GM18498 (cell line): ENCODE data around the gene CCDC7.
A peak's percentile ranks its signal among the peaks of the same experiment; 100 is the strongest.
"Not testable (repeated sequence)": the region's sequence is repeated elsewhere in the genome, so short reads cannot be mapped to it uniquely, and the experiment has no call there.

Experiments used
- ATAC-seq: cut with Tn5 transposase; IDR thresholded peaks from one replicate; pipeline ENCODE4 v1.9.1; 2021; ENCODE audit warnings: mild to moderate bottlenecking, moderate library complexity; ENCODE audit not compliant: unreplicated experiment

Gene CCDC7

DNA sequence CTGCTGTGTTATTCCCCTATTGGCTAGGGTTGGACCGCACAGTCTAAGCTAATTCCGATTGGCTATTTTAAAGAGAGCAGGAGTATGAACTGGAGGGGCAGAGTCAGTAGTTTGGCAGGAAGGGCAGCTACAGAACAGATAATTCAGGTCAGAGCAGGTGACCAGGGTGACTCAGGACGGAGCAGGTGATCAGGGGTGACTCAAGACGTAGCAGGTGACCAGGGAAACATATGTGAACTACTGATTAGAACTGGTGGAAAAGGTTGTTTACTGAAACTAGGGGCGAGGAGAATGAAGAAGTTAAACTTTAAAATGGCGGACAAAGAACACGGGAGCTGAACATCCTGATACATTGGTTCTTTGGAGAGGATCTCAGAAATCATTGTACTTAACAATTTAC lies 102.3 kb downstream of the CCDC7 start:
- ATAC-seq: no peak

DNA sequence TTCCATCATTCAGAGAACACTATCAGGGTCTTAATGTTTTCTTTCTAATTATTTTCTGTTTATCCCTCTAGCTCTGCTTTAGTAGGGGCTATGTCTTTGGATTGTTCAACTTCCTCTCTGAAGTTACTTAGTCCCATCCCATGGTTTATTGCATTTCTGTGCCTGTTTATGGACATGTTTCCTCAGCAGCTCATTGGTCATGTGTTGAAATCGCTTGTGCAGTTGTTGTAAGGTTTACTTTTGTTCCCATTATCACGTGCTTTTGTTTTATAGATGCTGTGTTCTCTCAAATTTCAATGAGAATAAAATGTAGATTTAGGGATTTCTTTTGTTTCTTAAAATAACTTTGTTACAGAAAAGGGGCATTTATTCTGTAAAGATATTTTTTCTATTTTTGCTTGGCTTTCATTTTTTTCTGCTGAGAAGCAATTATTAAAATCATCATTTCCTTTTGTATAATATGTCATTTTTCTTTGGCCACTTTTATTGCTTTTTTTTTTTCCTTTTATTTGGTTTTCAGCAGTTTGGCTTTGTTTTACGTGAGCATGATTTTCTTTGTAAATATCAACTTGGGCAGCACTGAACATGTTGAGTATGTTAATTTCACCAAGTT lies 110.9 kb downstream of the CCDC7 start:
- no peak for ATAC-seq

DNA sequence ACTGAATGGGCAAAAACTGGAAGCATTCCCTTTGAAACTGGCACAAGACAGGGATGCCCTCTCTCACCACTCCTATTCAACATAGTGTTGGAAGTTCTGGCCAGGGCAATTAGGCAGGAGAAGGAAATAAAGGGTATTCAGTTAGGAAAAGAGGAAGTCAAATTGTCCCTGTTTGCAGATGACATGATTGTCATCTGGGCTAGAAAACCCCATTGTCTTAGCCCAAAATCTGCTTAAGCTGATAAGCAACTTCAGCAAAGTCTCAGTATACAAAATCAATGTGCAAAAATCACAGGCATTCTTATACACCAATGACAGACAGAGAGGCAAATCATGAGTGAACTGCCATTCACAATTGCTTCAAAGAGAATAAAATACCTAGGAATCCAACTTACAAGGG lies 116.8 kb downstream of the CCDC7 start:
- ATAC-seq: not testable (repeated sequence)

DNA sequence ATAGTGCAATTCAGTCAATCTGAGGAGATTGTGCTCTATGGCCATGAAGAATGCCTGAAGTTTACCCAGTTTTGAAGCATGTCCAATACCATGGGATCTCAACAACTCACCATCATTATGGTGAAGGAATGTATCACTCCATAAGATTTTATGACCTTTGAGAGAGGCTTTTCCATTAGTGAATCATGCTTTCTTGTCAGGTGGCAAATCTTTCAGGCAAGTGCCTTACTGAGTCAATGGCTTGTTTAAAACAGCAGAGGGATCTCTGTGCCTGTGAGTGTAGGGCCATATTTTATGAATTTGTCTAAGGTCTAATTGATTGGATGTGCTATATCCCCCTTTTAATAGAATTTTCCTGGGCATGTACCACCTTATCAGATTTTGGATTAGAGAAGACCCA lies 131.5 kb downstream of the CCDC7 start:
- ATAC-seq: no peak

DNA sequence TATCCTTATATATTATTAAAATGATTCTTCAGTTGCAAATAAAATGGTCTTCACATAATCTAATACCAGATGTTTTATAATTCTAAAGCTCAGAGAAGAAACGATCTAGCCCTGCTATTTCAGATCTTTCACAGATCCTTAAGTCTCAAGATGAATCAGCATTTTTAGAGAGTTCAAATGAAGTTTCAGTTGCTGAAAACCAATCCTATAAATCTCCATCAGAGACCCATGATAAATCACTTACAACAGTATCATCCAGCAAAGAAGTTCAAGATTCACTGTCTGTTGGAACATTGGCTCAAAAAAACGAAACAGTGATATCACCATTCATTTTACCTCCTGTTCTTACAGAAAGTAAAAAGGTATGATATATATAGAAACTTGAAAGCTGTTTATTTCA lies 137.0 kb downstream of the CCDC7 start:
- no peak for ATAC-seq

DNA sequence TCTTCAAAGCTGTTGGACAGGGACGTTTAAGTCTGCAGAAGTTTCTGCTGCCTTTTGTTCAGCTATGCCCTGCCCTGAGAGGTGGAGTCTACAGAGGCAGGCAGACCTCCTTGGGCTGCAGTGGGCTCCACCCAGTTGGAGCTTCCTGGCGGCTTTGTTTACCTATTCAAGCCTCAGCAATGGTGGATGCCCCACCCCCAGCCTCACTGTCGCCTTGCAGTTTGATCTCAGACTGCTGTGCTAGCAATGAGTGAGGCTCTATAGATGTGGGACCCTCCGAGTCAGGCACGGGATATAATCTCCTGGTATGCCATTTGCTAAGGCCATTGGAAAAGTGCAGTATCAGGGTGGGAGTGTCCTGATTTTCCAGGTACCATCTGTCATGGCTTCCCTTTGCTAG lies 152.1 kb downstream of the CCDC7 start:
- ATAC-seq: not testable (repeated sequence)

DNA sequence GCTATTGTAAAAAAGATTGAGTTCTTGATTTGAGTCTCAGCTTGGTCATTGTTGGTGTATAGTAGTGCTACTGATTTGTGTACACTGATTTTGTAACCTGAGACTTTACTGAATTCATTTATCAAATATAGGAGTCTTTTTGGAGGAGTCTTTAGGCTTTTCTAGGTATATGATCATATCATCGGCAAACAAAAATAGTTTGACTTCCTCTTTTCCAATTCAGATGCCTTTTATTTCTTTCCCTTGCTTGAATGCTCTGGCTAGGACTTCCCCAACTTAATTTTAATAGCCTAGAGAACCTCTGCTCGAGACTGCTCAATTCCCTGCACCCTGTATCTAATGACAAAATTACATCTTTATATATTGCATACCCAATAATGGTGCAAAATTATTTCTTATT lies 154.4 kb downstream of the CCDC7 start:
- ATAC-seq: no peak

DNA sequence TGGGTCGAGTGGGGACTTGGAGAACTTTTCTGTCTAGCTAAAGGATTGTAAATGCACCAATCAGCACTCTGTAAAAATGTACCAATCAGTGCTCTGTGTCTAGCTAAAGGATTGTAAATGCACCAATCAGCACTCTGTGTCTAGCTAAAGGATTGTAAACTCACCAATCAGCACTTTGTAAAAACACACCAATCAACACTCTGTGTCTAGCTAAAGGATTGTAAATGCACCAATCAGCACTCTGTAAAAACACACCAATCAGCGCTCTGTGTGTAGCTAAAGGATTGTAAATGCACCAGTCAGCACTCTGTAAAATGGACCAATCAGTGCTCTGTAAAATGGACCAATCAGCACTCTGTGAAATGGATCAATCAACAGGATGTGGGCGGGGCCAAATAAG lies 155.6 kb downstream of the CCDC7 start:
- not testable (repeated sequence) for ATAC-seq

DNA sequence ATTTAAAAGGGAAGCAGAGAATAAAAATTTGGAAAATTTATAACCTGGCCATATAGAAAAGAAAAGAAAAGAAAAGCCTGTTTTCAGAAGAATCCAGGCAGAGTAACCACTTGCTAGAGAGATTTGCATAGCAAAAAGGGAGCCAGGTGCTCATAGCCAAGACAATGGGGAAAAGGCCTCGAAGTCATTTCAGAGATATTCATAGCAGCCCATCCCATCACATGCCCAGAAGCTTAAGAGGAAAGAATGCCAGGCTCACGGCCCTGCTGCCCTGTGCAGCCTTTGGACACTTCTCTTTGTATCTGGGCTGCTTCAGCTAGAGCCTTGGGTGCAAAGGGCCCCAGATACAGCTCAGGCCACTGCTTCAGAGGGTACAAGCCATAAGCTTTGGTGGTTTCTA lies 159.8 kb downstream of the CCDC7 start:
- no peak for ATAC-seq

DNA sequence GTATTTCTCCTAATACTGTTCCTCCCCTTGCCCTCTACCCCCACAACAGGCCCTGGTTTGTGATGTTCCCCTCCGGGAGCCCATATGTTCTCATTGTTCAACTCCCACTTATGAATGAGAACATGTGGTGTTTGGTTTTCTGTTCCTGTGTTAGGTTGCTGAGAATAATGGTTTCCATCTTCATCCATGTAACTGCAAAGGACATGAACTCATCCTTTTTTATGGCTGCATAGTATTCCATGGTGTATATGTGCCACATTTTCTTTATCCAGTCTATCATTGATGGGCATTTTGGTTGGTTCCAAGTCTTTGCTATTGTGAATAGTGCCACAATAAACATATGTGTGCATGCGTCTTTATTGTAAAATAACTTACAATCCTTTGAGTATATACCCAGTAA lies 164.6 kb downstream of the CCDC7 start:
- ATAC-seq: not testable (repeated sequence)

DNA sequence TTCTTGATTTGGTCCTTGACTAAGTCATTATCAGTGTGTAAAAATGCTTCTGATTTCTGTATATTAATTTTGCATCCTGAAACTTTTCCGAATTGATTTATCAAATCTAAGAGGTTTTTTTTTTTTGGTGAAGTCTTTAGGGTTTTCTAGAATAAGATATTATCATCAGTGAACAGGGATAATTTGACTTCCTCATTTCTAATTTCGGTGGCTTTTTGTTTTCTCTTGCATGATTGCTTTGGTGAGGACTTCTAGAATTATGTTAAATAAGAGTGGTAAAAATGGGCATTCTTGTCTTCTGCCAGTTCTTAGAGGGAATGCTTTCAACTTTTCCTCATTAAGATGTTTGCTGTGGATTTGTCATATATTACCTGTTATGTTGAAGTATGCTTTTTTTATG lies 170.5 kb downstream of the CCDC7 start:
- no peak for ATAC-seq

DNA sequence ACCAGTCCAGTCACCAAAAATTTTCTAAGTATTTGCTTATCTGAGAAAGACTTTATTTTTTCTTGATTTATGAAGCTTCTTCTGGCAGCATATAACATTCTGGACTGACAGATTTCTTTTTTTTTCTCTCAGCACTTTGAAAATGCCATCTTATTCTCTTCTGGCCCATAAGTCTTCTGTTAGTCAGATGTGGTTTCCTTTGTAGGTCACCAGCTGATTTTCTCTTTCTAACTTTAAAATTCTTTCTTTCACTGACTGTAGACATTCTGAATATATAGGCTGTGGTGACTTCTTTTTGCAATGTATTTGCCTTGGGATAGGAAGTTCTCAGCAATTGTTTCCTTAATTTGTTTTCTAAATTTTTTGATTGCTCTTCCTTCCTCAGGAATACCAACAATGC lies 172.5 kb downstream of the CCDC7 start:
- no peak for ATAC-seq

DNA sequence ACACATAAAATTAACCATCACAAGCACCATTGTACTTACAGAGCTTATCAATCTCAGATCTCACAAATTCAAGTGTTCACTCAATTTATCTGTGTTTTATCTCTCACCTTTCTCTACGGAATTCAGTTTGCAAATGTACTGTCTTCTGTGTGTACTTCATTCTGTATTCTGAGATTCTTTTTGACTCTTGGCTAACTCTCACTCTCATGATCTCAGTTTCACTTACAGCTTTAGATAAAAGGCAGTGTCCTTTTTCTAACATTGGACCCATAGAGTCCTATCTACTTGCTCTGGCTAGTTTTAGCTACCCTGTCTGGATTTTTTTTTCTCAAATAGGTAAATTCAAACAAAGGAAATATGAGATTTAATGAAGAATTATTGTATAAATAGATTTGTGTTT lies 176.0 kb downstream of the CCDC7 start:
- no peak for ATAC-seq

DNA sequence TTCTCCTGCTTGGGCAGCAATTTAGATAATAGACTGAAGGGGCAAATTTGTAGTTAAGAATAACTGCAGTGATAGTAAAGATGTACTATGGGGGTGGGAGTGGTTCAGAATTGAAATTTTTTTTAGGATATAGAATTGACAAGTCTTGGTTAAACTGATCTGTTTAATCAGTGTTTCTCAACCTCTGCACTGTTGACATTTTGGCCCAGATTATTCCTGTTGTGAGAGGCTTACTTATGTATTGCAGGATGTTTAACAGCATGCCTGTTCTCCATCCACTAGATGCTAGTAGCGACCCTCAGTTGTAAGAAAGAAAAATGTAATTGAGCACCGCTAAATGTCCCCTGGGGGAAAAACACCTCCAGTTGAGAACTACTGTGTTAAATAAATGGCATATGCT lies 176.5 kb downstream of the CCDC7 start:
- no peak for ATAC-seq

DNA sequence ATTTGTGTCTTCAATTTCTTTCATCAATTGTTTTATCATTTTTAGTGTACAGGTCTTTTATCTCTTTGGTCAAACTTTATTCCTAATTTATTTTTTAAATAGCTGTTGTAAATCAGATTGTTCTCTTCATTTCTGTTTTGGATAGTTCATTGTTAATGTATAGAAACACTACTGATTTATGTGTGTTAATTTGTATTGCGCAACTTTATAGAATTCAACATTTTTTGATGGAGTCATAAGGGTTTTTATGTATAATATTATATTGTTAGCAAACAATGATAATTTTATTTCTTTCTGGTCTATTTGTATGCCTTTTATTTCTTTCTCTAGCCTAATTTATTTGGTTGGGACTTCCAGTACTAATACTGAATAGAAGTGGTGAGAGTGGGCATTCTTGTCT lies 181.2 kb downstream of the CCDC7 start:
- ATAC-seq: no peak

DNA sequence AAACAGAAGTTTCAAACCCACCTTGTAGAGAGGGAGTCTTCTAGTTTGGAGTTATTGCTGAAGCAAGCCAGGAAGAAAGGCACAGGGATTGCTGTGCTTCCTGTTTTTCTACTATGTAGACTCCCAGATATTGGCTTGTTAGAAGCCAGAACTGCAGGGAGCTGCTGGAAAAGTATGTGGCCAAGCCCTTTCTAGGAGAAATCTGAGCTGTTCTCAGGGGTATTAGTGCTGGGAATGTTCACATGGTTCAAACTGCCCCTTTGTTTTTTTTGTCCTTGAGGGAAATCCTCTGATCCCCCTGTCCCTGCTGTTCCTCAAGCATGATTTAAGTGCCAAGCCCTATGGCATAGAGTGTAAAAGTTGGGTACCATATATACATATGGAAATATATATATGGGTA lies 184.0 kb downstream of the CCDC7 start:
- no peak for ATAC-seq

DNA sequence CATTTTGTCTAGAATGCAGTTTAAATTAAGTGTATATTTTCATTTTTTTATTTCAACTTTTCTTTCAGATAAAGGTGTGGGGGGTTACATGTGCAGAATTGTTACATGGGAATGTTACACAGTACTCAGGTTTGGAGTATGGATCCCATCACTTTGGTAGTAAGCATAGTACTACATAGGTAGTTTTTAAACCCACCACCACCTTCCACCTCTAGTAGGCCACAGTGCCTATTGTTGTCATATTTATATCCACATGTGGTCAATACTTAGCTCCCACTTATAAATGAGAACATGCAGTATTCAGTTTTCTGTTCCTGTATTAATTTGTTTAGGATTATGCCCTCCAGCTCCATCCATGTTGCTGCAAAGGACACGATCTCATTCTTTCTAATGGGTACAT lies 200.6 kb downstream of the CCDC7 start:
- ATAC-seq: no peak

DNA sequence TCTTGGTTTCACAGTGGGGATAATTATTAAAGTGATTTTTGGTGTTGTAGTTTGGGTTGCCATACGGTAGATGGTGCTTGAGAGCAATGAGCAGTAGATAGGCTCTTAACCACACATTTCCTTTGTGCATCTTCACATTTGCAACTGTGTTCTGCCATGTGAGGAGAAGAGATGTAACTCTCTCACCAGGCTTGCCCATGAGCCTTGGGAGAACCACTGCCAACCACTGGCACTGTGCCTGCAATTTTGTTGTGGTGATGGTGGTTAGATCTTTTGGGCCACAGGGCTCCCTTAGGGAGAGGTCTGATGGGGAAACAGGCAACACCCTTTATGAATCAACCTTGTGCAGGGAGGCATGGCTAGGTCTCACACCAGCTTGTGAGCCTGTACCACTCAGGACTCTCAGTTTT lies 204.3 kb downstream of the CCDC7 start:
- peak; percentile 67 for ATAC-seq

DNA sequence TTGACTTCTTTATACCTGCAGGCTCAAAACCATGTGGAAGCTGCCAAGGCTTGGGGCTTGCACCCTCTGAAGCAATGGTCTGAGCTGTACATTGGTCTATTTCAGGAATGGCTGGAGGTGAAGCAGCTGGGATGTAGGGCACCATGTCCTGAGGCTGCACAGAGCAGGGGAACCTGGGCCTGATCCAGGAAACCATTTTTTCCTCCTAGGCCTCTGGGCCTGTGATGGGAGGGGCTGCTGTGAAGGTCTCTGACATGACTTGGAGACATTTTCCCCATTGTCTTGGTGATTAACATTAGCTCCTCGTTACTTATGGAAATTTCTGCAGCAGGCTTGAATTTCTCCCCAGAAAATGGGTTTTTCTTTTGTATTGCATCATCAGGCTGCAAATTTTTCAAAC lies 211.5 kb downstream of the CCDC7 start:
- ATAC-seq: not testable (repeated sequence)

DNA sequence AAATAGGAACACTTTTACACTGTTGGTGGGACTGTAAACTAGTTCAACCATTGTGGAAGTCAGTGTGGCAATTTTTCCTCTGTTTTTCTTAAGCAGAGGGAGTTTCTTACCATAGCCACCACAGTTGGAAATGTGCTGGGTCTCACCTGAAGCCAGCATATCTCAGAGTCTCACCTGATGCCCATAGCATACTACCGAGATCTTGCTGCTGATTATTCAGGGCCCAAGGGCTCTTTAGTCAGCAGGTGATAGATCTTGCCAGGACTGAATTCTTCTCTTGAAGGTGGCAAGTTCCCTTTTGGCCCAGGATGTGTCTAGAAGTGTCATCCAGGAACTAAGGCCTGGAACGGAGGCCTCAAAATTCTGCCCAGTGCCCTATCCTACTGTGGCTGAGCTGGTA lies 215.4 kb downstream of the CCDC7 start:
- ATAC-seq: no peak

DNA sequence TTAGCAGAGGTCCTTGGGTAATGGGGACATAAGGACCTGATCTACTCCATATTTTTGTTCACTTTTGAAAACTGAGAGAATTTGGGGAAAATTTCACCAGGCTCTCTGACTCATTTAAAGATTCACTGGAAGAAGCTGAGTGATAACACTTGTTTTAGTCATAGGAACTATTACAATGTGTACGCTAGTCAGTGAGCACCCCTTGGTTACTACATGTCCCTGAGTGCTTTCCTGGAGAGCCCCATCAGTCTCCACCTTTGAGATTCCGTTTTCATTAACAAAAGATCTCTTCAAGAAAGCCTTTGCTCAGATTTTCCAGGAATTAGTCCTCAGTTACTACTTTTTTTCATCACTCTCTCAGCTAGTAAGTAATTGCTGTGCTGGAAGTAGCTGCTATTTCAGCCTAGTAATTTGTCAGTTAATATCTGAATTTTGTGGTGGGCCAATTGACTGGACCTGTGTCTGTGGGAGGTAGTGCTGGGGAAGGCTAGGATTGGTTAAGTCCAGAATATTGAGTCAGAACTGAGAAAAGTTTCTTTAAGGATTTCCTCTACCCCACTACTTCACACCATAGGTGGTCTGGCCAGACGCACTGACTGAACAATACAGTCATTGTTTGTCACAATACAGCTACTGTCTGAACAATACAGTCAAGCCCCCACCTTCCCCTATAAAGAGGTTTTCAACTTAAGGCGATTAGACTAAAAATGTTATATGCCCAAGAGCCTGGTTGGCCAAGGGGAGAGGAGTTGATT lies 235.0 kb downstream of the CCDC7 start:
- ATAC-seq: no peak

DNA sequence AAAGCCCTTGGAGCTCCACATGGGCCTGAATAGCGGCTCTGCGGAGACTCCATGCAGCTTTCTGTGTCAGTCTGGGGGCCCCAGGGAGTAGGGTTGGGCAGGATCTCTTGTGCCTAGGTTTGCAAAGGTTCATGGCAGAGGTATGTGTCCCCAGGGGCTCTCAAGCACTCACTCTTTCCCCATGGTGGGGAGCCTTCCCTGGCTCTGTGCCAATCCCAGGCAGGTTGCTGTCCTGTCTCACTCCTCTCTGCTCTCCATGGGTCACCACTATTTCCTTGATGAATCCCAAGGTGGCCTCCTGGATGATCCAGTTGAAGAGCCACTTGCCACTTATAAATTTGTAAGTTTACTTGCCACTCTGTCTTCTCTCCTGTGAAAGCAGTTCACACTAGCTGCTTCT lies 238.4 kb downstream of the CCDC7 start:
- ATAC-seq: no peak

DNA sequence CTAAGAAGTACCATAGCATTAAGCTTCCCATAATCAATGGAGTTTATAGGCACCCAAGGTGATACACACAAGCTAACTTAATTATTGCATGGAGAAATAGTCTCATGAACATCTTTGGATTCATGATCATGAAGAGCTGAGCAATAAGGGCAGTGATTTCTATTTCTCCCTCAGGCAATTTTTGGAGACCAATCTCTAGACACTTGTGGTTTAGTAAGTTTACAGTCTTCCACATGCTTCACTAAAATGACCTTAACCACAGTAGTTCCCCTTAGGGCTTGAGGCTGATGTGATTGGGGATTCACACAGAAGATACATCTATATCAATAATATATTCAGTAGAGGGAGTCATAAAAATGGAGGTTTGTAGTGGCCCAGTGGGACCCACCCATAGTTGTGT lies 241.2 kb downstream of the CCDC7 start:
- ATAC-seq: no peak
